Measurements from ENCODE around the gene RAB40AL. TPM values are rescaled to one million over a fixed set of nuclear protein-coding genes. Genes with fewer than 3 reads are reported as not detected.

RAB40AL gene
- total RNA-seq, 3 donors from 2014 or later (not counting 1 experiment from before 2014, with no cell fraction given): 0.42 TPM; not detected in 2

- Histone ChIP-seq H3K9me3 (ENCODE audit: control insufficient read depth, insufficient read depth, low read length) (no peaks in the 10 kb centered on the region), H3K36me3 (ENCODE audit: control insufficient read depth, insufficient read depth, low read length) (no peaks in the 10 kb centered on the region), H3K4me3 (ENCODE audit: low read length) (no peak overlapping the region), H3K27me3 (ENCODE audit: control insufficient read depth, insufficient read depth, low read length) (no peaks in the 10 kb centered on the region), H3K4me1 (ENCODE audit: control insufficient read depth, insufficient read depth, low read length) (no peaks in the 10 kb centered on the region), H3K27ac (ENCODE audit: low read length) (no peak overlapping the region)
- WGBS (ENCODE audit: insufficient coverage): no CpG with 5 or more reads among the region's 2 CpGs
- H3K27ac Mint-ChIP-seq: no peak overlapping the region
- DNase-seq (no peak), ATAC-seq (no peak)
- H3K36me3 Mint-ChIP-seq: no peaks in the 10 kb centered on the region
- no peaks in the 10 kb centered on the region for H3K9me3 Mint-ChIP-seq
- H3K27me3 Mint-ChIP-seq (ENCODE audit: low read depth in 2 of 2): no peaks in the 10 kb centered on the region
- TF ChIP-seq CTCF (IDR thresholded peaks at IDR 0.05): no peak
- no peaks in the 10 kb centered on the region for H3K4me1 Mint-ChIP-seq
- no peak overlapping the region for H3K4me3 Mint-ChIP-seq
- intact Hi-C loops (cut with micrococcal nuclease): no loop called here
Measured at GRCh38 chrX:102983205-102983604, 46.1 kb downstream of the RAB40AL start.

GRCh38 chrX:102985192-102985591 is 48.1 kb downstream of the RAB40AL start:
- H3K36me3 Mint-ChIP-seq: no peaks in the 10 kb centered on the region
- WGBS (ENCODE audit: insufficient coverage): 36% methylated on average over 3 of the region's 3 CpGs
- intact Hi-C loops (cut with micrococcal nuclease): no loop called here
- TF ChIP-seq CTCF (IDR thresholded peaks at IDR 0.05): no peak
- H3K27me3 ChIP-seq (ENCODE audit: control insufficient read depth, insufficient read depth, low read length): no peaks in the 10 kb centered on the region
- H3K27ac ChIP-seq (ENCODE audit: low read length): no peak overlapping the region
- H3K4me1 ChIP-seq (ENCODE audit: control insufficient read depth, insufficient read depth, low read length): no peaks in the 10 kb centered on the region
- no peak overlapping the region for H3K27ac Mint-ChIP-seq
- no peaks in the 10 kb centered on the region for H3K9me3 Mint-ChIP-seq
- H3K36me3 ChIP-seq (ENCODE audit: control insufficient read depth, insufficient read depth, low read length): no peaks in the 10 kb centered on the region
- H3K9me3 ChIP-seq (ENCODE audit: control insufficient read depth, insufficient read depth, low read length): no peaks in the 10 kb centered on the region
- no peak overlapping the region for H3K4me3 Mint-ChIP-seq
- H3K4me1 Mint-ChIP-seq: no peaks in the 10 kb centered on the region
- ATAC-seq: no peak
- no peak for DNase-seq
- H3K27me3 Mint-ChIP-seq (ENCODE audit: low read depth in 2 of 2): peaks cover 0 to 13% of the 10 kb centered on the region in 2 donors
- H3K4me3 ChIP-seq (ENCODE audit: low read length): no peak overlapping the region

Other genes with a start within 250 kb of the RAB40AL start
- under 1 TPM; 0.43 to 0.70 (median 0.68) TPM for gene GPRASP2, start 224.8 kb upstream of the RAB40AL start, total RNA-seq
- gene GPRASP3, start 216.5 kb upstream of the RAB40AL start, total RNA-seq: 1 to 10 TPM; 2.1 to 2.9 (median 2.6) TPM
- under 1 TPM in 1 of 3 donors, not detected in 2; 0.59 TPM for gene BEX1, start 126.9 kb downstream of the RAB40AL start, total RNA-seq
- not detected for gene NXF3, start 155.9 kb downstream of the RAB40AL start, total RNA-seq

All from natural killer cell (primary cell).